Neural progenitor cell (in vitro differentiated cells): ENCODE measurements around the gene SMAD6. TPM values are rescaled to one million over a fixed set of nuclear protein-coding genes. Genes with fewer than 3 reads are reported as not detected.

Source experiments
- DNase-seq: peaks from one replicate; pipeline ENCODE4 v3.0.0-alpha.2; 2016; ENCODE audit warnings: low spot score
- H2AFZ ChIP-seq: fragments of 200-600 bp; sonication (generic); replicated peaks from 2 replicates; pipeline ENCODE4 v1.6.1; 2016; ENCODE audit warnings: antibody characterized with exemption
- H3F3A ChIP-seq: fragments of 200-600 bp; sonication (generic); 2 replicates; pipeline ENCODE4 v1.6.1; 2016; ENCODE audit warnings: antibody characterized with exemption, low read depth
- H3K27ac ChIP-seq: fragments of 200-600 bp; sonication (generic); 2 replicates; pipeline ENCODE4 v1.5.1; 2016; ENCODE audit warnings: mild to moderate bottlenecking
- H3K27me3 ChIP-seq: fragments of 200-600 bp; sonication (generic); 2 replicates; pipeline ENCODE4 v1.6.1; 2016; ENCODE audit warnings: mild to moderate bottlenecking, moderate library complexity
- H3K36me3 ChIP-seq: fragments of 200-600 bp; sonication (generic); 2 replicates; pipeline ENCODE4 v1.5.1; 2016
- H3K4me1 ChIP-seq: fragments of 200-600 bp; sonication (generic); 2 replicates; pipeline ENCODE4 v1.6.1; 2016; ENCODE audit warnings: mixed run types
- H3K4me2 ChIP-seq: fragments of 200-600 bp; sonication (generic); 2 replicates; pipeline ENCODE4 v1.6.1; 2016
- H3K4me3 ChIP-seq: fragments of 200-600 bp; sonication (generic); 2 replicates; pipeline ENCODE4 v1.5.1; 2016
- H3K79me2 ChIP-seq: fragments of 200-600 bp; sonication (generic); 2 replicates; pipeline ENCODE4 v1.6.1; 2016; ENCODE audit warnings: low read depth
- H3K9ac ChIP-seq: fragments of 200-600 bp; sonication (generic); 2 replicates; pipeline ENCODE4 v1.6.1; 2016
- H3K9me3 ChIP-seq: fragments of 200-600 bp; sonication (generic); 2 replicates; pipeline ENCODE4 v1.5.1; 2016; ENCODE audit warnings: low read depth
- H4K20me1 ChIP-seq: fragments of 200-600 bp; sonication (generic); 2 replicates; pipeline ENCODE4 v1.6.1; 2016; ENCODE audit warnings: low read depth
- H3K27ac Mint-ChIP-seq: 3 replicates; pipeline ENCODE4 v1.8.0; 2021; ENCODE audit warnings: mixed read lengths
- H3K27me3 Mint-ChIP-seq: 2 replicates; pipeline ENCODE4 v1.8.0; 2022; ENCODE audit warnings: low read depth, mild to moderate bottlenecking, inconsistent platforms, moderate library complexity, mixed read lengths; ENCODE audit not compliant: insufficient read depth
- H3K36me3 Mint-ChIP-seq: 3 replicates; pipeline ENCODE4 v1.8.0; 2021; ENCODE audit warnings: mixed read lengths
- H3K4me1 Mint-ChIP-seq: 3 replicates; pipeline ENCODE4 v1.8.0; 2021; ENCODE audit warnings: mixed read lengths
- H3K4me3 Mint-ChIP-seq: 3 replicates; pipeline ENCODE4 v1.8.0; 2021; ENCODE audit warnings: mild to moderate bottlenecking, moderate library complexity, mixed read lengths
- H3K9me3 Mint-ChIP-seq: 3 replicates; pipeline ENCODE4 v1.8.0; 2020; ENCODE audit warnings: mixed read lengths
- EZH2 ChIP-seq: fragments of 200-600 bp; sonication (generic); IDR thresholded peaks from 2 replicates; pipeline ENCODE4 v1.6.1; 2017; ENCODE audit warnings: antibody characterized with exemption, mild to moderate bottlenecking, moderate library complexity
- EZH2phosphoT487 ChIP-seq: fragments of 200-600 bp; sonication (generic); IDR thresholded peaks from 2 replicates; pipeline ENCODE4 v1.6.1; 2017; ENCODE audit warnings: antibody characterized with exemption
- total RNA-seq: library from RNA; depleted of rRNA; stranded (reverse); fragments of >200 nt; gene quantifications from 2 replicates; pipeline ENCODE4 v1.2.3, GENCODE V29; 2015; ENCODE audit warnings: low replicate concordance
- TF ChIP-seq, protein P1 (sequence below): fragments of 200-600 bp; sonication (generic); IDR thresholded peaks from 2 replicates; pipeline ENCODE4 v1.5.1; 2017; ENCODE audit warnings: antibody characterized with exemption, mild to moderate bottlenecking

The SMAD6 gene
- total RNA-seq, 1 donor from 2014 or later, result 3.4 TPM

DNA sequence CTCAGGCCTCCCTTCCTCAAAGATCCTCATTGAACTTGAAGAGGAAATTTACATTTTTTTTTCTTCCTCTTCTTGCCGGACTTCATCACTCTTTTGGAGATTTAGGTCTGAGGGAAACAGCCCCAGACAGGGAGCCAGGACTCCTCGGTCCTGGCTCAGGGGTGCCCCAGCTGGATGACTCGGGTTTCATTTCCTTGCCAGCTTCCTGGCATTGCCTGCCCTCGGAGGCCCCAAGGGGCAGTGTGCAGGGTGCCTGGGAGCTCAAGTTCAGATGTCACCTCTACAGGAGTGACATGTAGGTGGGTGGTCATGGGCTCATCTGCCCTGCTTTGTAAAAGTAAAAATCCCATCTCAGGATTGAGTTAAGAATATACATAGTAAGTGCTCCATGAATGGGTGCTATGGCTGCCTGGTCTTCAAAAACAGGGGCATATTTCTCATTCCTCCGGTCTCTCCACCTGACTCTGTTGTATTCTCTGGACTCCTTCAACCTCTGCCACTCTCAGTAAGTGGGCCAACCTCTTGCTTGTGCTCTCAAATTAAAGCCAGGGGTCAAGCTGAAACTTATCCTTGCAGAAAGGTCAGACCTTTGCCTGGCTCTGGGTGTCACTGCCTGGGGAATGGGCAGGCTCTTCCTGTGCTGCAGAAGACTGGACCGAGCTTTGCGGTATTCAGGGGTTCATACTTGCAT, 51.8 kb downstream of the SMAD6 start:
- peaks cover 6% of the 10 kb centered on the region for H3K27me3 Mint-ChIP-seq
- no peak overlapping the region for H3K4me3 ChIP-seq
- H3K9ac ChIP-seq, result no peak overlapping the region
- H3K79me2 ChIP-seq, result peaks cover 5% of the 10 kb centered on the region
- H3K27ac ChIP-seq, result no peak overlapping the region
- no peak overlapping the region for H3K27ac Mint-ChIP-seq
- no peak overlapping the region for H3K4me2 ChIP-seq
- no peaks in the 10 kb centered on the region for H3K36me3 ChIP-seq
- peaks cover 15% of the 10 kb centered on the region for H3K9me3 Mint-ChIP-seq
- peaks cover 19% of the 10 kb centered on the region for H3K4me1 ChIP-seq
- H3K4me3 Mint-ChIP-seq, result no peak overlapping the region
- no peaks in the 10 kb centered on the region for H3K27me3 ChIP-seq
- H4K20me1 ChIP-seq, result peaks cover 5% of the 10 kb centered on the region
- peaks cover 9% of the 10 kb centered on the region for H3F3A ChIP-seq
- H2AFZ ChIP-seq, result no peak overlapping the region
- no peak for TF ChIP-seq EZH2phosphoT487
- TF ChIP-seq, protein P1, sequence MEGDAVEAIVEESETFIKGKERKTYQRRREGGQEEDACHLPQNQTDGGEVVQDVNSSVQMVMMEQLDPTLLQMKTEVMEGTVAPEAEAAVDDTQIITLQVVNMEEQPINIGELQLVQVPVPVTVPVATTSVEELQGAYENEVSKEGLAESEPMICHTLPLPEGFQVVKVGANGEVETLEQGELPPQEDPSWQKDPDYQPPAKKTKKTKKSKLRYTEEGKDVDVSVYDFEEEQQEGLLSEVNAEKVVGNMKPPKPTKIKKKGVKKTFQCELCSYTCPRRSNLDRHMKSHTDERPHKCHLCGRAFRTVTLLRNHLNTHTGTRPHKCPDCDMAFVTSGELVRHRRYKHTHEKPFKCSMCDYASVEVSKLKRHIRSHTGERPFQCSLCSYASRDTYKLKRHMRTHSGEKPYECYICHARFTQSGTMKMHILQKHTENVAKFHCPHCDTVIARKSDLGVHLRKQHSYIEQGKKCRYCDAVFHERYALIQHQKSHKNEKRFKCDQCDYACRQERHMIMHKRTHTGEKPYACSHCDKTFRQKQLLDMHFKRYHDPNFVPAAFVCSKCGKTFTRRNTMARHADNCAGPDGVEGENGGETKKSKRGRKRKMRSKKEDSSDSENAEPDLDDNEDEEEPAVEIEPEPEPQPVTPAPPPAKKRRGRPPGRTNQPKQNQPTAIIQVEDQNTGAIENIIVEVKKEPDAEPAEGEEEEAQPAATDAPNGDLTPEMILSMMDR, result no peak
- TF ChIP-seq EZH2, result no peak
- DNase-seq, result no peak
- peaks cover 27% of the 10 kb centered on the region for H3K36me3 Mint-ChIP-seq
- H3K4me1 Mint-ChIP-seq, result peaks cover 13% of the 10 kb centered on the region
- no peaks in the 10 kb centered on the region for H3K9me3 ChIP-seq

- TF ChIP-seq, protein P1, result no peak
- TF ChIP-seq EZH2phosphoT487 (no peak), EZH2 (no peak)
- peaks cover 4% of the 10 kb centered on the region for H3K79me2 ChIP-seq
Observed at GRCh38 chr15:66754789-66755188, 52.8 kb downstream of the SMAD6 start.

GRCh38 chr15:66755298-66756068, 53.4 kb downstream of the SMAD6 start:
- Histone ChIP-seq H3F3A (peaks cover 9% of the 10 kb centered on the region), H2AFZ (no peak overlapping the region), H4K20me1 (peaks cover 5% of the 10 kb centered on the region), H3K27ac (no peak overlapping the region), H3K9ac (no peak overlapping the region), H3K9me3 (no peaks in the 10 kb centered on the region), H3K4me3 (no peak overlapping the region), H3K27me3 (no peaks in the 10 kb centered on the region), H3K4me1 (peaks cover 19% of the 10 kb centered on the region), H3K36me3 (no peaks in the 10 kb centered on the region), H3K79me2 (no peaks in the 10 kb centered on the region), H3K4me2 (peak overlapping the region; percentile 38)
- peaks cover 15% of the 10 kb centered on the region for H3K9me3 Mint-ChIP-seq
- H3K27me3 Mint-ChIP-seq, result no peaks in the 10 kb centered on the region
- no peak for DNase-seq
- H3K27ac Mint-ChIP-seq, result no peak overlapping the region
- no peak overlapping the region for H3K4me3 Mint-ChIP-seq
- H3K36me3 Mint-ChIP-seq, result peaks cover 22% of the 10 kb centered on the region
- peaks cover 12% of the 10 kb centered on the region for H3K4me1 Mint-ChIP-seq
- TF ChIP-seq EZH2phosphoT487 (no peak), EZH2 (no peak)
- TF ChIP-seq, protein P1, result no peak

More at GRCh38 chr15:66754789-66755188, 52.8 kb downstream of the SMAD6 start:
- Histone ChIP-seq H3K4me1 (peaks cover 19% of the 10 kb centered on the region), H3K9me3 (no peaks in the 10 kb centered on the region), H3F3A (peaks cover 9% of the 10 kb centered on the region), H3K36me3 (no peaks in the 10 kb centered on the region), H4K20me1 (peaks cover 5% of the 10 kb centered on the region), H3K9ac (no peak overlapping the region), H3K4me2 (no peak overlapping the region), H3K27me3 (no peaks in the 10 kb centered on the region), H2AFZ (no peak overlapping the region), H3K27ac (no peak overlapping the region), H3K4me3 (no peak overlapping the region)
- DNase-seq, result no peak
- H3K9me3 Mint-ChIP-seq, result peaks cover 15% of the 10 kb centered on the region
- H3K4me3 Mint-ChIP-seq, result no peak overlapping the region
- peaks cover 11% of the 10 kb centered on the region for H3K4me1 Mint-ChIP-seq
- H3K27me3 Mint-ChIP-seq, result peaks cover 2% of the 10 kb centered on the region
- peaks cover 27% of the 10 kb centered on the region for H3K36me3 Mint-ChIP-seq
- no peak overlapping the region for H3K27ac Mint-ChIP-seq
